Upper lobe of right lung (tissue), 1 donor: Measurements from ENCODE around the gene PODXL2. TPM values are rescaled to one million over a fixed set of nuclear protein-coding genes. Genes with fewer than 3 reads are reported as not detected.

ENCODE experiments used
- ATAC-seq: fragments of 200-7000 bp; cut with Tn5 transposase; one replicate; pipeline ENCODE4 v1.9.1; 2020; ENCODE audit warnings: mild to moderate bottlenecking, moderate library complexity
- DNase-seq: peaks from one replicate; pipeline ENCODE4 v3.0.0-alpha.2; 2020
- H3K27ac ChIP-seq: fragments of 200-600 bp; one replicate; pipeline ENCODE4 v1.8.0; 2022
- H3K27me3 ChIP-seq: fragments of 200-600 bp; one replicate; pipeline ENCODE4 v1.8.0; 2022; ENCODE audit warnings: mild to moderate bottlenecking
- H3K36me3 ChIP-seq: fragments of 200-600 bp; one replicate; pipeline ENCODE4 v1.8.0; 2022
- H3K4me1 ChIP-seq: fragments of 200-600 bp; one replicate; pipeline ENCODE4 v1.8.0; 2022
- H3K4me3 ChIP-seq: fragments of 200-600 bp; one replicate; pipeline ENCODE4 v1.8.0; 2022; ENCODE audit warnings: mild to moderate bottlenecking
- H3K9me3 ChIP-seq: fragments of 200-600 bp; one replicate; pipeline ENCODE4 v1.8.0; 2022
- intact Hi-C: fragments of 100-400 bp; cut with DNase I; formaldehyde crosslinking; loops from one replicate; pipeline ENCODE4 v1.11.0; 2022
- total RNA-seq: library from RNA; stranded (reverse); fragmentation: NEBNext Ultra II Directional; extraction: Animal tissue kit (Norgen Biotek cat#: 25700); gene quantifications from one replicate; pipeline ENCODE4 v1.2.1, GENCODE V29; 2021
- TF ChIP-seq, protein P1 (sequence below): fragments of 200-600 bp; IDR thresholded peaks from one replicate; pipeline ENCODE4 v1.8.0; 2022; ENCODE audit warnings: antibody characterized with exemption
- donor health status: DM: no; HTN: yes; CAD: no; lungs with severe emphysema.

Gene PODXL2
- total RNA-seq, 1 donor from 2014 or later = 3.7 TPM

DNA sequence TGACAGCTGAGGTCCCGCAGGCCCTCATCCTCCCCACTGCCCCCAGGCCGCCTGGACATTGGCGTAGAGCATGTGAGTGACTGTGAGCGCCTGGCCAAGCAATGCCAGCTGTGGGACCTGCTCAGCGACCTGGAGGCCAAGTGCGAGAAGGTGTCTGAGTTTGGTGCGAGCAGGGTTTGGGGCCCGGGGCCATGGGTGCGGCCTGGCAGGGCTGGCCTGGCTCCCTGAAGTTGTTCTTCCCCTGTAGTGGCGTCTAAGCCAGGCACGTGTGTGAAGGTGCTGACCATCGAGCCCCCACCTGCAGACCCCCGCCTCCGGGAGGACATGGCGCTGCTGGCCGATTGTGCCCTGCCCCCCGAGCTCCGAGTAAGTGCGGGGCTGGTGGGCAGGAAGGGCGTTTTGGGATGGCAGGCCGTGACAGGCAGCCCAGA, 48.0 kb downstream of the PODXL2 start:
- no peak for ATAC-seq

GRCh38 chr3:127677541-127678314, 48.7 kb downstream of the PODXL2 start:
- DNase-seq (peak; percentile 55), ATAC-seq (no peak)
- H3K36me3 ChIP-seq = peaks cover 21% of the 10 kb centered on the region
- TF ChIP-seq, protein P1, sequence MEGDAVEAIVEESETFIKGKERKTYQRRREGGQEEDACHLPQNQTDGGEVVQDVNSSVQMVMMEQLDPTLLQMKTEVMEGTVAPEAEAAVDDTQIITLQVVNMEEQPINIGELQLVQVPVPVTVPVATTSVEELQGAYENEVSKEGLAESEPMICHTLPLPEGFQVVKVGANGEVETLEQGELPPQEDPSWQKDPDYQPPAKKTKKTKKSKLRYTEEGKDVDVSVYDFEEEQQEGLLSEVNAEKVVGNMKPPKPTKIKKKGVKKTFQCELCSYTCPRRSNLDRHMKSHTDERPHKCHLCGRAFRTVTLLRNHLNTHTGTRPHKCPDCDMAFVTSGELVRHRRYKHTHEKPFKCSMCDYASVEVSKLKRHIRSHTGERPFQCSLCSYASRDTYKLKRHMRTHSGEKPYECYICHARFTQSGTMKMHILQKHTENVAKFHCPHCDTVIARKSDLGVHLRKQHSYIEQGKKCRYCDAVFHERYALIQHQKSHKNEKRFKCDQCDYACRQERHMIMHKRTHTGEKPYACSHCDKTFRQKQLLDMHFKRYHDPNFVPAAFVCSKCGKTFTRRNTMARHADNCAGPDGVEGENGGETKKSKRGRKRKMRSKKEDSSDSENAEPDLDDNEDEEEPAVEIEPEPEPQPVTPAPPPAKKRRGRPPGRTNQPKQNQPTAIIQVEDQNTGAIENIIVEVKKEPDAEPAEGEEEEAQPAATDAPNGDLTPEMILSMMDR = no peak
- intact Hi-C loops = no loop called here
- no peak overlapping the region for H3K4me3 ChIP-seq
- peaks cover 5% of the 10 kb centered on the region for H3K4me1 ChIP-seq
- H3K27ac ChIP-seq = no peak overlapping the region
- H3K9me3 ChIP-seq = no peaks in the 10 kb centered on the region
- H3K27me3 ChIP-seq = no peaks in the 10 kb centered on the region

More for the DNA sequence above, 48.0 kb downstream of the PODXL2 start:
- peaks cover 21% of the 10 kb centered on the region for H3K36me3 ChIP-seq
- no peaks in the 10 kb centered on the region for H3K27me3 ChIP-seq
- peaks cover 7% of the 10 kb centered on the region for H3K4me1 ChIP-seq
- H3K4me3 ChIP-seq = no peak overlapping the region
- TF ChIP-seq, protein P1 = no peak
- no peaks in the 10 kb centered on the region for H3K9me3 ChIP-seq
- peak; percentile 59 for DNase-seq
- intact Hi-C loops = no loop called here
- no peak overlapping the region for H3K27ac ChIP-seq

- Histone ChIP-seq H3K36me3 (peaks cover 21% of the 10 kb centered on the region), H3K9me3 (no peaks in the 10 kb centered on the region), H3K4me3 (no peak overlapping the region), H3K4me1 (peaks cover 5% of the 10 kb centered on the region), H3K27me3 (no peaks in the 10 kb centered on the region), H3K27ac (no peak overlapping the region)
- DNase-seq (peak; percentile 40), ATAC-seq (no peak)
- TF ChIP-seq, protein P1 = no peak
- intact Hi-C loops = no loop called here
Measured at GRCh38 chr3:127678315-127678599, 49.3 kb downstream of the PODXL2 start.

- ATAC-seq (peak; percentile 2), DNase-seq (peak; percentile 39)
- Histone ChIP-seq H3K36me3 (peaks cover 21% of the 10 kb centered on the region), H3K4me3 (no peak overlapping the region), H3K27me3 (no peaks in the 10 kb centered on the region), H3K27ac (no peak overlapping the region), H3K9me3 (no peaks in the 10 kb centered on the region), H3K4me1 (peaks cover 3% of the 10 kb centered on the region)
- TF ChIP-seq, protein P1 = no peak
- intact Hi-C loops = no loop called here
Measured at GRCh38 chr3:127678611-127679533, 49.9 kb downstream of the PODXL2 start.

GRCh38 chr3:127679534-127680145, 50.7 kb downstream of the PODXL2 start:
- no peak overlapping the region for H3K27ac ChIP-seq
- H3K4me3 ChIP-seq = no peak overlapping the region
- ATAC-seq (no peak), DNase-seq (peak; percentile 60)
- no peaks in the 10 kb centered on the region for H3K27me3 ChIP-seq
- intact Hi-C loops = loop anchor here (10.0 kb wide), 1 partner anchor 145 kb away; the partner anchor contains the start of gene MGLL
- TF ChIP-seq, protein P1 = no peak
- peaks cover 21% of the 10 kb centered on the region for H3K36me3 ChIP-seq
- no peaks in the 10 kb centered on the region for H3K9me3 ChIP-seq
- H3K4me1 ChIP-seq = no peaks in the 10 kb centered on the region
